ENCODE measurements around the gene KHDRBS2.

KHDRBS2 gene

GRCh38 chr6:62285612-62286469 lies at the start of gene KHDRBS2:
TSS of gene KHDRBS2 (minus strand) at chr6:62286225.
- Histone ChIP-seq H3K9me3 (replicated peaks in 1 of 11) (peaks cover 9 to 13% (median 12%) of the 10 kb centered on the region in 11 experiments), H3K9ac (no peak within 1 kb of the TSS), H3K27me3 (no peaks in the 10 kb centered on the region), H3K4me2 (no peak within 1 kb of the TSS), H4K20me1 (no peaks in the 10 kb centered on the region), H3K4me3 (no peak within 1 kb of the TSS), H3K4me1 (no peaks in the 10 kb centered on the region), H3K36me3 (no peaks in the 10 kb centered on the region), H3K27ac (no peak within 1 kb of the TSS)
- no peak for TF ChIP-seq Cebpa-rat (IDR thresholded peaks at IDR 0.05)

DNA sequence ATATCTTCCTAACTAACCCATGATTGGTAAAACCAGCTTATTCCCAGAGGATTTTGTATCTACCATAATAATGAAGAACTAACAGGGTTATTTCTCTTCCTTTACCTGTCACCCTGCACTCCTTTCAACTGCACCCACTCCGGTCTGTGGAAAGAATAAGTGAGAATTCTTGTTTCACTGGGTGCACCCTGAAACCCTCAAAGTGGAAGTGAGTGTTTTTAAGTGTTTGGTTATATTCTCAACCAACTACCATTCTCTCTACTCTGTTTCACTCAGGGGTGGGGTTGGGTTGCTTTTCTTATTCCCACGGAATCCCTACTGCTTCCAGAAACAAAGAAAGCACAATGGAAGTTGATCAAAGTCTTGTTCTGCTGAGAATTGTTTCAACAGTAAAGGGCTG lies 42.6 kb upstream of the KHDRBS2 start:
- H3K4me3 ChIP-seq, result no peak overlapping the region
- H3K4me1 ChIP-seq, result peaks cover 0 to 22% (median 13%) of the 10 kb centered on the region in 10 experiments; a peak in 15 of 20 replicates
- no peak for TF ChIP-seq Cebpa-rat (IDR thresholded peaks at IDR 0.05)

DNA sequence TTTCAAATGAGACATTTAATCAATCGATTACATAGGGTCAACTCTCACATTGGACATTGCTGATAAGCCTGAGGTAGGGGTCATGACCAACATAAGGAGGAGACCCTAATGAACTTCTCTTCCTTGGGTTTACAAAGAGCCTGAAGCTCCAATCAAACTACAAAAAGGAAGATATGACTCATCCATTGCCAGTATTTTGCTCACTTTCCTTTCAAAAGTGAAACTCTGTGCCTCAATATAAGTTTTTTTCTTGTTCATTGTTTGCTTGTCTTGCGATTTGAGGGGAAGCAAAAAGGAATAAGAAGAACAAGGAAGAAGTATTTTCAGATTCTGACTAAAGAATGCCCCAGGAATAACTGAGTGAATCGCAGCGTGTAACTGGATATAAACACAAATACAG lies 38.8 kb upstream of the KHDRBS2 start:
- Histone ChIP-seq H3K27me3 (no peaks in the 10 kb centered on the region), H3K9ac (no peak overlapping the region), H3K4me3 (no peak overlapping the region), H3K36me3 (no peaks in the 10 kb centered on the region), H3K4me1 (peaks cover 0 to 22% (median 14%) of the 10 kb centered on the region in 10 experiments; a peak in 15 of 20 replicates), H3K9me3 (replicated peaks in 1 of 11) (no peaks in the 10 kb centered on the region), H3K27ac (peak overlapping the region in 4 of 11 experiments; percentile 12 to 40 (median 32); a peak in 5 of 22 replicates), H4K20me1 (no peaks in the 10 kb centered on the region), H3K4me2 (peak overlapping the region in 7 of 11 experiments; percentile 1 to 73 (median 29); a peak in 9 of 22 replicates)
- no peak for TF ChIP-seq Cebpa-rat (IDR thresholded peaks at IDR 0.05)

More for the DNA sequence above, 42.6 kb upstream of the KHDRBS2 start:
- Histone ChIP-seq H3K36me3 (no peaks in the 10 kb centered on the region), H4K20me1 (no peaks in the 10 kb centered on the region), H3K27ac (no peak overlapping the region), H3K9me3 (replicated peaks in 1 of 11) (peaks cover 9 to 16% (median 13%) of the 10 kb centered on the region in 11 experiments), H3K9ac (no peak overlapping the region), H3K4me2 (no peak overlapping the region), H3K27me3 (no peaks in the 10 kb centered on the region)

DNA sequence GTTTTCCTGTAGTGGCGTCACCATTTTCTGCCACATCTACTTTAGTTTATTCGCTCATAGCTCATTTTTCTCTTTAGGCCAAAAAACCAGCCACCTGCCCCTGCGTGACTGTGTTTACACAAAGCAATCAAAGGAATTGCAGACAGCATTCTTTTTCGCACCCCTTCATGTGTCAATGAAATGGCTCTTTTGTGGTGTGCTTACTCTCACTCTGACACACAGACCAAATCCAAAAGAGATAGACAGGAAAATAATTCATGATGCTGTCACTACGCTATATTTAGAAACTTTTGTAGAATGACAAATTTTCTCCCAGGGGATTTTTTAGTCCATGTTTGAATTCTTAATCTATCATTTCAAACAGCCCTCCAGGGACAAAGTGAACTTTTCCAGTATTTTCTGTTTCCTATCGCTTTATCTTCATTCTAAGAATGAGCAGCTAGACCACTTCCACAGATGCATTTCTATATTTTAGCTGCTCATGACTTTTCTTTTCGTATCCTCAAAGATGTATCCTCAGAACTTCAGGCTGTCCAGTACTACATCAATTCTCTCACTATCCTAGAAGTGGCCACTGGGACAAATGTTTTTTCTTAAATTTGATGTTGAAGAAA lies 37.9 kb upstream of the KHDRBS2 start:
- no peak overlapping the region for H3K9ac ChIP-seq

DNA sequence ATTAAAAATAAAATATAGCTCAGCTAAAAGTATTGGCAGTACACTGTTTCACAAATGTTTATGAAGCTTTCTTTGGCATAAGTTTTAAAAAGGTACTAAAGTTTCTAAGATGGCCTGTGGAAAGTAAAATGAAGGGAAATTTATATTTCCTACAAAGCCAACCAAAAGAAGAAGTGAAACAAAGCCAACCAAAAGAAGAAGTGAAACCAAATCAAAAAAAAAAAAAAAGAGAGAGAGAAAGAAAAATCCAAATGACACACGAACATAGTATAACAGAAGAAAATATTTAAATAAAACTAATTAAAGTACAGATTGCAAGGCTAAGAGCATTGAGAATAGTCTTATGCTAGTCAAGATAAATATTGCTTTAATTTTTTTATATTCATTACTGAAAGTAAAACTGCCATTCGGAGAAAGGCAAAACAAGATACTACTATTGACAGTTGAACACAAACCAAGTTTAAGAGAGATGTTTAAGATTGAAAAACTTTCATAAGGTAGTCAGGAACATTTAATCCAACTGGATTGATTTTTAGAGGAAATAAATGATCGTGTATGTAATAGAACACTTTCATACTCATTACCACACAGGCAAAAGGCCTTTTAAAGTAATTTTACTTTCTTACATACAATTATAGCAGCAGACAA lies 12.8 kb upstream of the KHDRBS2 start:
- Histone ChIP-seq H3K4me2 (peak overlapping the region in 9 of 11 experiments; percentile 19 to 73 (median 47); a peak in 14 of 22 replicates), H3K9ac (no peak overlapping the region)
- no peak for TF ChIP-seq Cebpa-rat (IDR thresholded peaks at IDR 0.05)

More for the DNA sequence above, 37.9 kb upstream of the KHDRBS2 start:
- no peaks in the 10 kb centered on the region for H3K9me3 ChIP-seq (replicated peaks in 1 of 11)
- 0 out of 22 replicates have a peak overlapping the region, but pooled peaks of 1 of the 11 experiments have one; percentile 36 for H3K27ac ChIP-seq
- H3K4me1 ChIP-seq, result peaks cover 0 to 22% (median 14%) of the 10 kb centered on the region in 10 experiments; a peak in 15 of 20 replicates
- no peak overlapping the region for H3K4me3 ChIP-seq
- no peak for TF ChIP-seq Cebpa-rat (IDR thresholded peaks at IDR 0.05)
- H3K36me3 ChIP-seq, result no peaks in the 10 kb centered on the region
- H4K20me1 ChIP-seq, result no peaks in the 10 kb centered on the region
- H3K27me3 ChIP-seq, result no peaks in the 10 kb centered on the region
- peak overlapping the region in 8 of 11 experiments; percentile 1 to 68 (median 22); a peak in 12 of 22 replicates for H3K4me2 ChIP-seq

DNA sequence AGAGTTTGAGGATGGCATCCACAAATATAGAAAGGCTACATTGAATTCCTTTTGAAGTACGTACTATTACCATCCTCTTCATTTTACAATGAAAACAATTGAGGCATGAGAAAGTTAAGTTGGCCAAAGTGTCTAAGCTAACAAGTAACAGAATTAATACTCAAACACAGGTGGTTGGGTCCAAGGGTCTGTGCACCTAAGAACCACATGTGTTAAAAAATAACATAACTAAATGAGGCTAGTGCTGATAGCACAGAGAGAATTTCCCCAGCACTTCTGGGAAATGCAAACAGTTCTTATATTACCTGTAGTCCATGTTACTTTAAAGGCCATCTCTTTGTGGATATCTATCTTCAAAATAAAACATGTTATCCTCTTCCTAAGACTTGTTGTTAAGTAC lies 10.5 kb upstream of the KHDRBS2 start:
- Histone ChIP-seq H3K4me2 (no peak overlapping the region), H3K27me3 (no peaks in the 10 kb centered on the region), H4K20me1 (no peaks in the 10 kb centered on the region), H3K27ac (no peak overlapping the region), H3K9ac (no peak overlapping the region), H3K9me3 (replicated peaks in 1 of 11) (peaks cover 18 to 40% (median 27%) of the 10 kb centered on the region in 11 experiments; a peak in 20 of 22 replicates), H3K4me1 (peaks cover 11 to 31% (median 18%) of the 10 kb centered on the region in 10 experiments), H3K4me3 (no peak overlapping the region), H3K36me3 (no peaks in the 10 kb centered on the region)
- no peak for TF ChIP-seq Cebpa-rat (IDR thresholded peaks at IDR 0.05)

More for the DNA sequence above, 12.8 kb upstream of the KHDRBS2 start:
- peaks cover 18 to 40% (median 27%) of the 10 kb centered on the region in 11 experiments; a peak in 20 of 22 replicates for H3K9me3 ChIP-seq (replicated peaks in 1 of 11)
- H3K4me1 ChIP-seq, result peaks cover 11 to 36% (median 18%) of the 10 kb centered on the region in 10 experiments
- H3K4me3 ChIP-seq, result no peak overlapping the region
- no peaks in the 10 kb centered on the region for H3K27me3 ChIP-seq
- no peaks in the 10 kb centered on the region for H4K20me1 ChIP-seq
- no peaks in the 10 kb centered on the region for H3K36me3 ChIP-seq
- H3K27ac ChIP-seq, result peak overlapping the region in 8 of 11 experiments; percentile 3 to 61 (median 48); a peak in 13 of 22 replicates

DNA sequence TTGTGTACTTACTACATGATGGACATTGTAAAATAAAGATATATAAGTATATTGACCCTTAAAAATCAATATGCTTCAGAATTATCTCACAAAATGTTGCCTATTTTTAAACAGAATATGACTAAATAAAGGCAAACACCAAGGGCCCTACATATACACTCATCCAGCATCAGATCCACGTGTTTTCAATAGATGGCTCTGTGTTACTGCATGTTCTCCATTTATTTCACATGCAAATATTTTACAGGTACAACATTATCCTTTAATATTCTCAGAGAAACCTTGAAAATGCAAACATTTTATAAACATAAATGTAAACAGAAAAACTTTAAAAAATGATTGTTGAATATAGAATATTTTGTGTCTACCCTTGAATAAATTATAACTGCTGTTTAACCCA lies 2.9 kb upstream of the KHDRBS2 start:
- no peaks in the 10 kb centered on the region for H4K20me1 ChIP-seq
- H3K4me1 ChIP-seq, result no peaks in the 10 kb centered on the region
- H3K4me2 ChIP-seq, result no peak overlapping the region
- no peak for TF ChIP-seq Cebpa-rat (IDR thresholded peaks at IDR 0.05)
- H3K9me3 ChIP-seq (replicated peaks in 1 of 11), result peaks cover 9 to 13% (median 12%) of the 10 kb centered on the region in 11 experiments
- no peaks in the 10 kb centered on the region for H3K27me3 ChIP-seq
- H3K4me3 ChIP-seq, result no peak overlapping the region
- H3K9ac ChIP-seq, result no peak overlapping the region
- no peaks in the 10 kb centered on the region for H3K36me3 ChIP-seq
- no peak overlapping the region for H3K27ac ChIP-seq

DNA sequence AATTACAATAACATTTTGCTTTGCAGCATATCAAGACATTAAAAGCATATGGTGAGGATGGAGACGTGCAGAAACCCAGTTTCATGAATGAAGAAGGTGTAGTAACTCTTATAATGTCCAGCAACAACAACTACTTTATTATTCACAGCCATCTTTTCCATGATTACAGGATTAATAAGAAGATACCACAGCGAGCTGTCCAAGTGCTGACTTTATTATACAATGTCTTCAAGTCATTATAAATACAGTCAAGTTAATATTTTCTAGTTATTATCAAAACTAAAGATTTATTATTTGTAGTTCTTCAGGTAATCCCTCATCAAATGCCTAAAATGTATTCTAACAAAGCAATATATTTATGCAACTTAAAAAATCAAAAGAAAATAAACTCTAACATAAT lies 2.5 kb upstream of the KHDRBS2 start:
- H3K4me3 ChIP-seq, result no peak overlapping the region
- no peak for TF ChIP-seq Cebpa-rat (IDR thresholded peaks at IDR 0.05)
- no peaks in the 10 kb centered on the region for H3K36me3 ChIP-seq
- H3K4me1 ChIP-seq, result no peaks in the 10 kb centered on the region
- H4K20me1 ChIP-seq, result no peaks in the 10 kb centered on the region
- no peak overlapping the region for H3K9ac ChIP-seq
- peaks cover 9 to 13% (median 12%) of the 10 kb centered on the region in 11 experiments for H3K9me3 ChIP-seq (replicated peaks in 1 of 11)
- no peak overlapping the region for H3K27ac ChIP-seq
- H3K4me2 ChIP-seq, result no peak overlapping the region
- no peaks in the 10 kb centered on the region for H3K27me3 ChIP-seq

DNA sequence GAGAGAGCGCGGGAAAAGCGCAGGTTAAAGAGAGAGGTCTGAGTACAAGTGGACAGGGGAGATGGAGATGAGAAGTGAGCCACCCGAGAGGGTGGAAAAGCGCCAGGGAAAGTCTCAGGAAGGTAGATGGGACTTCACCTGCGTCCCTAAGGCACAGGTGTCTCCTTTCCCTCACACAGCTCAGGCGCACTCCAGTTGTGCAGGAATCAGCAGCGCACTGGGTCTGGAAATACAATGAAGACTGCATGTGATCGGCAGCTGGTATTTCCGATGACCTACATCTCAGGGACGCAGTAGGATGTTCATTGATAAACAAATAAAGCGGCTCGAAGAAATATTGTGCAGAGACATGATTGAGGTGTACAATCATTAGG lies 432 bp upstream of the KHDRBS2 start:
- Histone ChIP-seq H3K9me3 (replicated peaks in 1 of 11) (peaks cover 9 to 13% (median 12%) of the 10 kb centered on the region in 11 experiments), H3K27ac (no peak overlapping the region), H3K36me3 (no peaks in the 10 kb centered on the region), H3K4me2 (no peak overlapping the region), H4K20me1 (no peaks in the 10 kb centered on the region), H3K4me3 (no peak overlapping the region), H3K9ac (no peak overlapping the region), H3K4me1 (no peaks in the 10 kb centered on the region), H3K27me3 (no peaks in the 10 kb centered on the region)
- no peak for TF ChIP-seq Cebpa-rat (IDR thresholded peaks at IDR 0.05)
